ENCODE measurements around the gene PRKAR1B.

Gene PRKAR1B

GRCh38 chr7:650339-651031 lies 76.6 kb downstream of the PRKAR1B start:
- Histone ChIP-seq H3K27ac (ENCODE audit: low read depth, low read length) (no peak overlapping the region), H3K27me3 (ENCODE audit: control insufficient read depth, insufficient read depth, low read length) (no peaks in the 10 kb centered on the region), H3K9ac (ENCODE audit: low read length) (no peak overlapping the region), H3K4me3 (ENCODE audit: low read depth, low read length) (no peak overlapping the region), H3K36me3 (ENCODE audit: control insufficient read depth, insufficient read depth, low read length) (no peaks in the 10 kb centered on the region), H3K9me3 (ENCODE audit: control insufficient read depth, insufficient read depth, low read depth, low read length) (peaks cover 27% of the 10 kb centered on the region), H3K4me1 (ENCODE audit: control insufficient read depth, insufficient read depth, low read length) (no peaks in the 10 kb centered on the region)

- no peaks in the 10 kb centered on the region for H3K27me3 ChIP-seq (ENCODE audit: control insufficient read depth, insufficient read depth, low read length)
- H3K9ac ChIP-seq (ENCODE audit: low read length), result no peak overlapping the region
- no peaks in the 10 kb centered on the region; the same call in 1 of the 2 replicates for H3K36me3 ChIP-seq (ENCODE audit: control insufficient read depth, insufficient read depth, low read length)
Measured at GRCh38 chr7:646951-647350, 80.1 kb downstream of the PRKAR1B start.

GRCh38 chr7:646487-646886 lies 80.6 kb downstream of the PRKAR1B start:
- Histone ChIP-seq H3K4me1 (ENCODE audit: control insufficient read depth, insufficient read depth, low read length) (no peaks in the 10 kb centered on the region), H3K36me3 (ENCODE audit: control insufficient read depth, insufficient read depth, low read length) (no peaks in the 10 kb centered on the region; the same call in 1 of the 2 replicates), H3K27me3 (ENCODE audit: control insufficient read depth, insufficient read depth, low read length) (no peaks in the 10 kb centered on the region), H3K9ac (ENCODE audit: low read length) (no peak overlapping the region), H3K4me3 (ENCODE audit: low read depth, low read length) (no peak overlapping the region), H3K9me3 (ENCODE audit: control insufficient read depth, insufficient read depth, low read depth, low read length) (peaks cover 5% of the 10 kb centered on the region), H3K27ac (ENCODE audit: low read depth, low read length) (no peak overlapping the region)

More at GRCh38 chr7:646951-647350, 80.1 kb downstream of the PRKAR1B start:
- Histone ChIP-seq H3K4me3 (ENCODE audit: low read depth, low read length) (no peak overlapping the region), H3K9me3 (ENCODE audit: control insufficient read depth, insufficient read depth, low read depth, low read length) (peaks cover 5% of the 10 kb centered on the region), H3K4me1 (ENCODE audit: control insufficient read depth, insufficient read depth, low read length) (no peaks in the 10 kb centered on the region), H3K27ac (ENCODE audit: low read depth, low read length) (no peak overlapping the region)

- Histone ChIP-seq H3K4me1 (ENCODE audit: control insufficient read depth, insufficient read depth, low read length) (no peaks in the 10 kb centered on the region), H3K27ac (ENCODE audit: low read depth, low read length) (no peak overlapping the region), H3K36me3 (ENCODE audit: control insufficient read depth, insufficient read depth, low read length) (no peaks in the 10 kb centered on the region; the same call in 1 of the 2 replicates), H3K9me3 (ENCODE audit: control insufficient read depth, insufficient read depth, low read depth, low read length) (peaks cover 5% of the 10 kb centered on the region), H3K27me3 (ENCODE audit: control insufficient read depth, insufficient read depth, low read length) (no peaks in the 10 kb centered on the region), H3K4me3 (ENCODE audit: low read depth, low read length) (no peak overlapping the region), H3K9ac (ENCODE audit: low read length) (no peak overlapping the region)
Measured at GRCh38 chr7:645606-646005, 81.5 kb downstream of the PRKAR1B start.

GRCh38 chr7:644381-645305 lies 82.4 kb downstream of the PRKAR1B start:
- no peaks in the 10 kb centered on the region; the same call in 1 of the 2 replicates for H3K36me3 ChIP-seq (ENCODE audit: control insufficient read depth, insufficient read depth, low read length)
- H3K4me1 ChIP-seq (ENCODE audit: control insufficient read depth, insufficient read depth, low read length), result no peaks in the 10 kb centered on the region
- no peaks in the 10 kb centered on the region for H3K27me3 ChIP-seq (ENCODE audit: control insufficient read depth, insufficient read depth, low read length)
- no peak overlapping the region for H3K9ac ChIP-seq (ENCODE audit: low read length)
- no peak overlapping the region for H3K27ac ChIP-seq (ENCODE audit: low read depth, low read length)
- H3K9me3 ChIP-seq (ENCODE audit: control insufficient read depth, insufficient read depth, low read depth, low read length), result peaks cover 5% of the 10 kb centered on the region
- no peak overlapping the region for H3K4me3 ChIP-seq (ENCODE audit: low read depth, low read length)

- H3K9ac ChIP-seq (ENCODE audit: low read length), result no peak overlapping the region
- H3K27ac ChIP-seq (ENCODE audit: low read depth, low read length), result no peak overlapping the region
- H3K36me3 ChIP-seq (ENCODE audit: control insufficient read depth, insufficient read depth, low read length), result no peaks in the 10 kb centered on the region; the same call in 1 of the 2 replicates
- H3K9me3 ChIP-seq (ENCODE audit: control insufficient read depth, insufficient read depth, low read depth, low read length), result peaks cover 5% of the 10 kb centered on the region
- H3K4me3 ChIP-seq (ENCODE audit: low read depth, low read length), result no peak overlapping the region
- H3K27me3 ChIP-seq (ENCODE audit: control insufficient read depth, insufficient read depth, low read length), result no peaks in the 10 kb centered on the region
- H3K4me1 ChIP-seq (ENCODE audit: control insufficient read depth, insufficient read depth, low read length), result no peaks in the 10 kb centered on the region
Measured at GRCh38 chr7:641966-642365, 85.1 kb downstream of the PRKAR1B start.

- no peak overlapping the region for H3K9ac ChIP-seq (ENCODE audit: low read length)
Measured at GRCh38 chr7:641269-641671, 85.8 kb downstream of the PRKAR1B start.

GRCh38 chr7:638256-639011 lies 88.6 kb downstream of the PRKAR1B start:
- H3K9ac ChIP-seq (ENCODE audit: low read length), result no peak overlapping the region
- no peak overlapping the region for H3K4me3 ChIP-seq (ENCODE audit: low read depth, low read length)
- H3K9me3 ChIP-seq (ENCODE audit: control insufficient read depth, insufficient read depth, low read depth, low read length), result no peaks in the 10 kb centered on the region
- no peaks in the 10 kb centered on the region for H3K4me1 ChIP-seq (ENCODE audit: control insufficient read depth, insufficient read depth, low read length)
- H3K27me3 ChIP-seq (ENCODE audit: control insufficient read depth, insufficient read depth, low read length), result no peaks in the 10 kb centered on the region
- no peak overlapping the region for H3K27ac ChIP-seq (ENCODE audit: low read depth, low read length)
- H3K36me3 ChIP-seq (ENCODE audit: control insufficient read depth, insufficient read depth, low read length), result no peaks in the 10 kb centered on the region

More at GRCh38 chr7:641269-641671, 85.8 kb downstream of the PRKAR1B start:
- no peaks in the 10 kb centered on the region; the same call in 1 of the 2 replicates for H3K36me3 ChIP-seq (ENCODE audit: control insufficient read depth, insufficient read depth, low read length)
- no peak overlapping the region for H3K4me3 ChIP-seq (ENCODE audit: low read depth, low read length)
- H3K27me3 ChIP-seq (ENCODE audit: control insufficient read depth, insufficient read depth, low read length), result no peaks in the 10 kb centered on the region
- H3K9me3 ChIP-seq (ENCODE audit: control insufficient read depth, insufficient read depth, low read depth, low read length), result peaks cover 5% of the 10 kb centered on the region
- no peak overlapping the region for H3K27ac ChIP-seq (ENCODE audit: low read depth, low read length)
- no peaks in the 10 kb centered on the region for H3K4me1 ChIP-seq (ENCODE audit: control insufficient read depth, insufficient read depth, low read length)

- no peaks in the 10 kb centered on the region for H3K4me1 ChIP-seq (ENCODE audit: control insufficient read depth, insufficient read depth, low read length)
Measured at GRCh38 chr7:637826-638225, 89.3 kb downstream of the PRKAR1B start.

GRCh38 chr7:636396-636795 lies 90.7 kb downstream of the PRKAR1B start:
- H3K27ac ChIP-seq (ENCODE audit: low read depth, low read length), result no peak overlapping the region
- no peaks in the 10 kb centered on the region for H3K27me3 ChIP-seq (ENCODE audit: control insufficient read depth, insufficient read depth, low read length)
- H3K9ac ChIP-seq (ENCODE audit: low read length), result no peak overlapping the region

More at GRCh38 chr7:637826-638225, 89.3 kb downstream of the PRKAR1B start:
- H3K9ac ChIP-seq (ENCODE audit: low read length), result no peak overlapping the region
- H3K27ac ChIP-seq (ENCODE audit: low read depth, low read length), result no peak overlapping the region
- H3K36me3 ChIP-seq (ENCODE audit: control insufficient read depth, insufficient read depth, low read length), result no peaks in the 10 kb centered on the region
- no peaks in the 10 kb centered on the region for H3K9me3 ChIP-seq (ENCODE audit: control insufficient read depth, insufficient read depth, low read depth, low read length)
- H3K4me3 ChIP-seq (ENCODE audit: low read depth, low read length), result no peak overlapping the region
- no peaks in the 10 kb centered on the region for H3K27me3 ChIP-seq (ENCODE audit: control insufficient read depth, insufficient read depth, low read length)

More at GRCh38 chr7:636396-636795, 90.7 kb downstream of the PRKAR1B start:
- Histone ChIP-seq H3K4me3 (ENCODE audit: low read depth, low read length) (no peak overlapping the region), H3K4me1 (ENCODE audit: control insufficient read depth, insufficient read depth, low read length) (no peaks in the 10 kb centered on the region), H3K36me3 (ENCODE audit: control insufficient read depth, insufficient read depth, low read length) (no peaks in the 10 kb centered on the region), H3K9me3 (ENCODE audit: control insufficient read depth, insufficient read depth, low read depth, low read length) (no peaks in the 10 kb centered on the region)

Data from HUES6 (cell line).